Stimulated activated memory B cell treated with anti-CD40 and anti-IgM and Interleukin-4, amounts not matched to agents 10 μg/mL and 1 μg/mL and 100 μg/mL, for 72 hours (primary cell): ENCODE data around the gene SLC47A1.
A peak's percentile ranks its signal among the peaks of the same experiment; 100 is the strongest.
"Not testable (repeated sequence)": the region's sequence is repeated elsewhere in the genome, so short reads cannot be mapped to it uniquely, and the experiment has no call there.

Experiments
- ATAC-seq: fragments of 150-1000 bp; cut with Tn5 transposase; 2 replicates; pipeline ENCODE4 v1.10.0; 2021
- H3K27ac Mint-ChIP-seq: one replicate; pipeline ENCODE4 v1.8.0; 2022; ENCODE audit warnings: mild to moderate bottlenecking, mixed read lengths
- H3K27me3 Mint-ChIP-seq: one replicate; pipeline ENCODE4 v1.8.0; 2022; ENCODE audit warnings: mixed read lengths
- H3K36me3 Mint-ChIP-seq: one replicate; pipeline ENCODE4 v1.8.0; 2022; ENCODE audit warnings: mixed read lengths
- H3K4me1 Mint-ChIP-seq: one replicate; pipeline ENCODE4 v1.8.0; 2022; ENCODE audit warnings: mixed read lengths
- H3K4me3 Mint-ChIP-seq: one replicate; pipeline ENCODE4 v1.8.0; 2022; ENCODE audit warnings: mild to moderate bottlenecking, moderate library complexity, mixed read lengths
- H3K9me3 Mint-ChIP-seq: one replicate; pipeline ENCODE4 v1.8.0; 2022; ENCODE audit warnings: mixed read lengths

The SLC47A1 gene

GRCh38 chr17:19509281-19509852 is 24.3 kb upstream of the SLC47A1 start:
- not testable (repeated sequence) for H3K36me3 Mint-ChIP-seq, ATAC-seq, H3K4me3 Mint-ChIP-seq, H3K27ac Mint-ChIP-seq, H3K9me3 Mint-ChIP-seq, H3K27me3 Mint-ChIP-seq
- peaks cover 21% of the 10 kb centered on the region for H3K4me1 Mint-ChIP-seq

- Mint-ChIP-seq H3K4me3 (no peak overlapping the region), H3K4me1 (peaks cover 23% of the 10 kb centered on the region), H3K27ac (no peak overlapping the region), H3K9me3 (no peaks in the 10 kb centered on the region), H3K36me3 (no peaks in the 10 kb centered on the region), H3K27me3 (no peaks in the 10 kb centered on the region)
- ATAC-seq, result no peak
Observed at GRCh38 chr17:19510903-19511302, 22.8 kb upstream of the SLC47A1 start.

- Mint-ChIP-seq H3K27me3 (no peaks in the 10 kb centered on the region), H3K4me3 (no peak overlapping the region), H3K9me3 (no peaks in the 10 kb centered on the region), H3K27ac (no peak overlapping the region), H3K36me3 (no peaks in the 10 kb centered on the region), H3K4me1 (peaks cover 11% of the 10 kb centered on the region)
- peak; percentile 72 for ATAC-seq
Observed at GRCh38 chr17:19513897-19514488, 19.7 kb upstream of the SLC47A1 start.

- Mint-ChIP-seq H3K9me3 (no peaks in the 10 kb centered on the region), H3K4me1 (peaks cover 32% of the 10 kb centered on the region), H3K27me3 (no peaks in the 10 kb centered on the region), H3K36me3 (no peaks in the 10 kb centered on the region), H3K4me3 (no peak overlapping the region), H3K27ac (no peak overlapping the region)
- no peak for ATAC-seq
Observed at GRCh38 chr17:19517699-19518098, 16.0 kb upstream of the SLC47A1 start.

GRCh38 chr17:19519388-19520291 is 14.0 kb upstream of the SLC47A1 start:
- not testable (repeated sequence) for H3K36me3 Mint-ChIP-seq, H3K4me3 Mint-ChIP-seq, ATAC-seq, H3K27me3 Mint-ChIP-seq, H3K9me3 Mint-ChIP-seq
- Mint-ChIP-seq H3K4me1 (peaks cover 21% of the 10 kb centered on the region), H3K27ac (peak overlapping the region; percentile 23)

- no peaks in the 10 kb centered on the region for H3K36me3 Mint-ChIP-seq
- peaks cover 21% of the 10 kb centered on the region for H3K4me1 Mint-ChIP-seq
Observed at GRCh38 chr17:19520641-19521040, 13.0 kb upstream of the SLC47A1 start.

GRCh38 chr17:19523690-19524089 is 10.0 kb upstream of the SLC47A1 start:
- ATAC-seq, result no peak
- Mint-ChIP-seq H3K27ac (no peak overlapping the region), H3K36me3 (no peaks in the 10 kb centered on the region), H3K4me3 (no peak overlapping the region), H3K9me3 (no peaks in the 10 kb centered on the region), H3K4me1 (peaks cover 21% of the 10 kb centered on the region), H3K27me3 (peaks cover under 1% of the 10 kb centered on the region)

More at GRCh38 chr17:19520641-19521040, 13.0 kb upstream of the SLC47A1 start:
- Mint-ChIP-seq H3K9me3 (no peaks in the 10 kb centered on the region), H3K27ac (no peak overlapping the region), H3K4me3 (no peak overlapping the region), H3K27me3 (no peaks in the 10 kb centered on the region)
- ATAC-seq, result no peak

- not testable (repeated sequence) for H3K4me3 Mint-ChIP-seq, H3K36me3 Mint-ChIP-seq, ATAC-seq, H3K27ac Mint-ChIP-seq, H3K4me1 Mint-ChIP-seq, H3K9me3 Mint-ChIP-seq
- H3K27me3 Mint-ChIP-seq, result peaks cover 21% of the 10 kb centered on the region
Observed at GRCh38 chr17:19526950-19527349, 6.7 kb upstream of the SLC47A1 start.

- Mint-ChIP-seq H3K36me3 (no peaks in the 10 kb centered on the region), H3K27me3 (peaks cover 52% of the 10 kb centered on the region), H3K4me1 (peaks cover 18% of the 10 kb centered on the region), H3K4me3 (no peak overlapping the region), H3K27ac (no peak overlapping the region), H3K9me3 (no peaks in the 10 kb centered on the region)
- no peak for ATAC-seq
Observed at GRCh38 chr17:19531780-19532501, 1.7 kb upstream of the SLC47A1 start.

- peaks cover 62% of the 10 kb centered on the region for H3K27me3 Mint-ChIP-seq
Observed at GRCh38 chr17:19533036-19533717, 477 bp upstream of the SLC47A1 start.

GRCh38 chr17:19534562-19535149 is 1.0 kb downstream of the SLC47A1 start:
- H3K36me3 Mint-ChIP-seq, result no peaks in the 10 kb centered on the region
- H3K27ac Mint-ChIP-seq, result peak overlapping the region; percentile 3
- H3K27me3 Mint-ChIP-seq, result peaks cover 52% of the 10 kb centered on the region
- H3K9me3 Mint-ChIP-seq, result no peaks in the 10 kb centered on the region
- H3K4me3 Mint-ChIP-seq, result peak overlapping the region; percentile 72
- peak; percentile 52 for ATAC-seq
- peaks cover 28% of the 10 kb centered on the region for H3K4me1 Mint-ChIP-seq

More at GRCh38 chr17:19533036-19533717, 477 bp upstream of the SLC47A1 start:
- H3K36me3 Mint-ChIP-seq, result no peaks in the 10 kb centered on the region
- H3K27ac Mint-ChIP-seq, result no peak overlapping the region
- H3K4me3 Mint-ChIP-seq, result peak overlapping the region; percentile 72
- H3K9me3 Mint-ChIP-seq, result no peaks in the 10 kb centered on the region
- H3K4me1 Mint-ChIP-seq, result peaks cover 23% of the 10 kb centered on the region
- no peak for ATAC-seq

GRCh38 chr17:19537111-19537510 is 3.5 kb downstream of the SLC47A1 start:
- Mint-ChIP-seq H3K4me3 (no peak overlapping the region), H3K27ac (no peak overlapping the region), H3K4me1 (peaks cover 28% of the 10 kb centered on the region), H3K36me3 (no peaks in the 10 kb centered on the region), H3K9me3 (no peaks in the 10 kb centered on the region), H3K27me3 (peaks cover 41% of the 10 kb centered on the region)
- no peak for ATAC-seq

GRCh38 chr17:19538095-19539039 is 4.7 kb downstream of the SLC47A1 start:
- Mint-ChIP-seq H3K36me3 (no peaks in the 10 kb centered on the region), H3K4me1 (peaks cover 23% of the 10 kb centered on the region), H3K27ac (no peak overlapping the region), H3K9me3 (no peaks in the 10 kb centered on the region), H3K27me3 (peaks cover 28% of the 10 kb centered on the region), H3K4me3 (no peak overlapping the region)
- no peak for ATAC-seq

- H3K27ac Mint-ChIP-seq, result no peak overlapping the region
- no peaks in the 10 kb centered on the region for H3K36me3 Mint-ChIP-seq
- H3K4me1 Mint-ChIP-seq, result peaks cover 21% of the 10 kb centered on the region
- H3K27me3 Mint-ChIP-seq, result peaks cover 25% of the 10 kb centered on the region
- H3K9me3 Mint-ChIP-seq, result no peaks in the 10 kb centered on the region
- H3K4me3 Mint-ChIP-seq, result no peak overlapping the region
- no peak for ATAC-seq
Observed at GRCh38 chr17:19539040-19539399, 5.4 kb downstream of the SLC47A1 start.
